ENCODE measurements around the gene DAD1.
"Not testable (repeated sequence)": the region's sequence is repeated elsewhere in the genome, so short reads cannot be mapped to it uniquely, and the experiment has no call there.

DAD1 gene

GRCh38 chr14:22552001-22552826, 36.8 kb downstream of the DAD1 start:
- DNase-seq (ENCODE audit: low read depth): no peak

- DNase-seq (ENCODE audit: low read depth): no peak
Measured at GRCh38 chr14:22551605-22551997, 37.4 kb downstream of the DAD1 start.

- DNase-seq (ENCODE audit: low read depth): peak; percentile 82
Measured at GRCh38 chr14:22549981-22550673, 38.9 kb downstream of the DAD1 start.

DNA sequence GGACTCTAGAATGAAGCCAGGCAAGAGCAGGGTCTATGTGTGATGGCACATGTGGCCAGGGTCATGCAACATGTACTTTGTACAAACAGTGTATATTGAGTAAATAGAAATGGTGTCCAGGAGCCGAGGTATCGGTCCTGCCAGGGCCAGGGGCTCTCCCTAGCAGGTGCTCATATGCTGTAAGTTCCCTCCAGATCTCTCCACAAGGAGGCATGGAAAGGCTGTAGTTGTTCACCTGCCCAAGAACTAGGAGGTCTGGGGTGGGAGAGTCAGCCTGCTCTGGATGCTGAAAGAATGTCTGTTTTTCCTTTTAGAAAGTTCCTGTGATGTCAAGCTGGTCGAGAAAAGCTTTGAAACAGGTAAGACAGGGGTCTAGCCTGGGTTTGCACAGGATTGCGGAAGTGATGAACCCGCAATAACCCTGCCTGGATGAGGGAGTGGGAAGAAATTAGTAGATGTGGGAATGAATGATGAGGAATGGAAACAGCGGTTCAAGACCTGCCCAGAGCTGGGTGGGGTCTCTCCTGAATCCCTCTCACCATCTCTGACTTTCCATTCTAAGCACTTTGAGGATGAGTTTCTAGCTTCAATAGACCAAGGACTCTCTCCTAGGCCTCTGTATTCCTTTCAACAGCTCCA, 39.6 kb downstream of the DAD1 start:
- DNase-seq (ENCODE audit: low read depth): no peak

DNA sequence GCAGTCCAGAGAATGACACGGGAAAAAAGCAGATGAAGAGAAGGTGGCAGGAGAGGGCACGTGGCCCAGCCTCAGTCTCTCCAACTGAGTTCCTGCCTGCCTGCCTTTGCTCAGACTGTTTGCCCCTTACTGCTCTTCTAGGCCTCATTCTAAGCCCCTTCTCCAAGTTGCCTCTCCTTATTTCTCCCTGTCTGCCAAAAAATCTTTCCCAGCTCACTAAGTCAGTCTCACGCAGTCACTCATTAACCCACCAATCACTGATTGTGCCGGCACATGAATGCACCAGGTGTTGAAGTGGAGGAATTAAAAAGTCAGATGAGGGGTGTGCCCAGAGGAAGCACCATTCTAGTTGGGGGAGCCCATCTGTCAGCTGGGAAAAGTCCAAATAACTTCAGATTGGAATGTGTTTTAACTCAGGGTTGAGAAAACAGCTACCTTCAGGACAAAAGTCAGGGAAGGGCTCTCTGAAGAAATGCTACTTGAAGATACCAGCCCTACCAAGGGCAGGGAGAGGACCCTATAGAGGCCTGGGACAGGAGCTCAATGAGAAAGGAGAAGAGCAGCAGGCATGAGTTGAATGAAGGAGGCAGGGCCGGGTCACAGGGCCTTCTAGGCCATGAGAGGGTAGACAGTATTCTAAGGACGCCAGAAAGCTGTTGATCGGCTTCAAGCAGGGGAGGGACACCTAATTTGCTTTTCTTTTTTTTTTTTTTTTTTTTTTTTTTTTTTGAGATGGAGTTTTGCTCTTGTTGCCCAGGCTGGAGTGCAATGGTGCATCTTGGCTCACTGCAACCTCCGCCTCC, 40.9 kb downstream of the DAD1 start:
- no peak for DNase-seq (ENCODE audit: low read depth)

DNA sequence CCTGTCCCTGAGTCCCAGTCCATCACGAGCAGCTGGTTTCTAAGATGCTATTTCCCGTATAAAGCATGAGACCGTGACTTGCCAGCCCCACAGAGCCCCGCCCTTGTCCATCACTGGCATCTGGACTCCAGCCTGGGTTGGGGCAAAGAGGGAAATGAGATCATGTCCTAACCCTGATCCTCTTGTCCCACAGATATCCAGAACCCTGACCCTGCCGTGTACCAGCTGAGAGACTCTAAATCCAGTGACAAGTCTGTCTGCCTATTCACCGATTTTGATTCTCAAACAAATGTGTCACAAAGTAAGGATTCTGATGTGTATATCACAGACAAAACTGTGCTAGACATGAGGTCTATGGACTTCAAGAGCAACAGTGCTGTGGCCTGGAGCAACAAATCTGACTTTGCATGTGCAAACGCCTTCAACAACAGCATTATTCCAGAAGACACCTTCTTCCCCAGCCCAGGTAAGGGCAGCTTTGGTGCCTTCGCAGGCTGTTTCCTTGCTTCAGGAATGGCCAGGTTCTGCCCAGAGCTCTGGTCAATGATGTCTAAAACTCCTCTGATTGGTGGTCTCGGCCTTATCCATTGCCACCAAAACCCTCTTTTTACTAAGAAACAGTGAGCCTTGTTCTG, 41.6 kb downstream of the DAD1 start:
- no peak for DNase-seq (ENCODE audit: low read depth)

DNA sequence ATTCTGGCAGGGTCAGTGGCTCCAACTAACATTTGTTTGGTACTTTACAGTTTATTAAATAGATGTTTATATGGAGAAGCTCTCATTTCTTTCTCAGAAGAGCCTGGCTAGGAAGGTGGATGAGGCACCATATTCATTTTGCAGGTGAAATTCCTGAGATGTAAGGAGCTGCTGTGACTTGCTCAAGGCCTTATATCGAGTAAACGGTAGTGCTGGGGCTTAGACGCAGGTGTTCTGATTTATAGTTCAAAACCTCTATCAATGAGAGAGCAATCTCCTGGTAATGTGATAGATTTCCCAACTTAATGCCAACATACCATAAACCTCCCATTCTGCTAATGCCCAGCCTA, 42.3 kb downstream of the DAD1 start:
- DNase-seq (ENCODE audit: low read depth): no peak

GRCh38 chr14:22545842-22546721, 42.9 kb downstream of the DAD1 start:
- peak; percentile 90 for DNase-seq (ENCODE audit: low read depth)

DNA sequence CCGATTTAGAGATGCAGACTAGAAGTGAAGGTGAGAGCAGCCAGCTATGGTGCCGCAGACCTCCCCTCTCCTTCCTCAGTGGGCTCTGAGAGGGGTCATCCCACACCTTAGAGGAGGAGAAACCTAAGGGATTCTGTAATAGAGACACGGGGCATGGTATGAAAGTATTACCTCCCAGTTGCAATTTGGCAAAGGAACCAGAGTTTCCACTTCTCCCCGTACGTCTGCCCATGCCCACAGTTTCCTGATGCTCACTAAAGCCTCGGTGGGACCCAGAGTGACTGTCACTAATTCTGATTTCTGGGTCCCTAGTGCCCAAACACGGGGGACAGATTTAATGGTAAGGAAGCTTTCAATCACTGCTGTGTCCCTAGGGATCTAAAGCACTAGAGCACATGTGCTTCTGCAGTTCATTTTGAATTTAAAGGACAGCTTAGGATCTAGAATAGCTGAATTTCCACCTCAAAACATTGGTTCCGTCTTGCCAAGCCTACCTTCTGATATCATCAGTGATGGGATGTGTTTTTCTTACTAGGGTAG, 44.1 kb downstream of the DAD1 start:
- no peak for DNase-seq (ENCODE audit: low read depth)

DNA sequence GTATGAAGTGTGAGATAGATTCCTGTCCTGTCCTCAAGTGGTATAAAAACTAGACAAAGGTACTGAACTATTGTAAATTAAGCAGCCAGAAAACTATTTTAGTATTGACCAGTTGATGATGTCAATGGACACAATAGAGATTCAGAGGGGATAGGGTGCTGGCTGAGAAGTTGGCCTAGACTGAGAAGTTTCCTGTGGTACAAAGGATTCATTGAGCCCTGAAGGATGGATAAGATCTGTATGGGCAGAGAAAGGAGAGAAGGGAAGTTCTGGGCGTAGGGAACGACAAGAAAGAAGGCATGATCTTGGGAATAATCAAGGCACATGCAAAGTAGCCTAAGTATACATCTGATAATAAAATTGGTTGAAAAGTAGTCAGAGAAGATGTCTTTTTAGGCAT, 44.6 kb downstream of the DAD1 start:
- no peak for DNase-seq (ENCODE audit: low read depth)

- not testable (repeated sequence) for DNase-seq (ENCODE audit: low read depth)
Measured at GRCh38 chr14:22543570-22544357, 45.3 kb downstream of the DAD1 start.

DNA sequence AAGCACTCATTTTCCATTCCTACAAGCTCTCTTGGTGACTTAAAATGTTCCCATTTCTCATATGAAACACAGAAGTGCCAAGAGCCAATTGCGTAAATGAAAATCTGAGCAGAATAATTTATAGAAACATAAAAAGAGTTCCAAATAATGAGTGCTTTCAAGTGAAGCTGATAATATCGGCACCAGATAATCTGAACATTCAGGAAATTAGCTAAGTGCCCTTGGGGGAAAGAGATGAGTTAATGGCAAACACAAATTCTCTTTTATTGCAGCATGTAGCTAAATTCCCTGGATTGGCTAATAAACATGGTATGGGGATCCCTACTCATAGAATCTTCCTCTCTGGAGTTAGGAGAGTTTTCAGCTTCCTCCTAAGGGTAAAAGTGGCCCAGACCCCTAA, 46.7 kb downstream of the DAD1 start:
- no peak for DNase-seq (ENCODE audit: low read depth)

DNA sequence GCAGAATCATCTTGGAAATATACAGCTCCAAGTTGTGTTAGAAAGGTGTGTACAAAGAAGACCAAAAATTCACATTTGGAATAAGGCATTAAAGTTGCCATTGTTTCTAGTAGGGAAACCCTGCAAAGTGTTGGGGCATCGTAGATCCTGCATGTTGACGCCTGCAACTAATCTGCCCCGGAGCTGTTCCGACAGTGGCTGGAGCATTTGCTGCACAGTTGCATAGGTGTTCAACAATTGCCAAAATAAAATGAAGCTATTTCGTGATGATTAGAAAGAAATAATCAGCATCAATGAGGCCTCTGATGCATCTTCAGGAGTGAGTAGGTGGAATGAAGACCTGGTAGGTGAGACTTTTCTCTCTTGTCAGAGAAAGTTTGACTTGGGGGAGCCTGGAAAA, 47.3 kb downstream of the DAD1 start:
- no peak for DNase-seq (ENCODE audit: low read depth)

DNA sequence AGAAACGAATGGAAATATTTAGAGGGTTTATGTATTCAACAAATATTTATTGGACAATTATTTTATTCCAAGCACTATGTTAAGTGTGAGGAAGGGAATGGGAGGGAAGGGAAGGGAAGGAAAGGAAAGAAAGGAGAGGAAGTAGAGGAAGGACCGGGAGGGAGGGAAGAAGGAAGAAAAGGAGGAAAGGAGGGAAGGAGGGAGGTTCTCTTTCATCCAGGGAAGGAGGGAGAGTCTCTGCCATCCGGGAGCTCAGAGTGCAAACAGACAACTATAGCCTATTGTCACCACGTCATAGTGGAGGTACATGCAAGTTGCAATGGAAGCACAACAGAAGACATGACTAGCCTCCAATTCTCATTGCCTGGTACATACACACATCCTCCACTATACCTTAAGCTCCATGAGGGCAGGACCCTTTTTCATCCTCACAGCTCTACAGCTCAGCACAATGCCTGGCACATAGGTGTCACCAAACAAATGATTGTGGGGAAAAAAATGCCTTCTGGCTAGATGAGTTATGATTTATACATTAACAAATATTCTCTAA, 48.1 kb downstream of the DAD1 start:
- no peak for DNase-seq (ENCODE audit: low read depth)

DNA sequence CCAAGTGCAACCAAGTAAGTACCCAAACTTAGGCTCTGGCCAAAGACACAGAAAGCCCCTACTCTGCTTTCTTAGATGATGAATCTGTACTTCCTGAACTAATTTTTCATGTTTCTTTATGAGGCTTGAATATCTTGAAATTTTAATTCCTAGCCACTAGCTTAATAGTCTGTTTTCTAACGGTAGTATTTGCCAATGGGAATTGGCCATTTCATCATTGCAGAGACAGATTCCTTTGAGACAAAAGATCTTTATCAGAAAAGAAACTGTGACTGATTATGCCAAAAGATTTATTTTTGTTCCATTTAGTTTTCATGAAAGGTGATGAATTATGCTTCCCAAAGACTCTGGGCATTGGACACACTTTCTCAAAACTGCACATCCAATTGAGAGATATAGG, 48.7 kb downstream of the DAD1 start:
- DNase-seq (ENCODE audit: low read depth): no peak

GRCh38 chr14:22539831-22540230, 49.2 kb downstream of the DAD1 start:
- no peak for DNase-seq (ENCODE audit: low read depth)

GRCh38 chr14:22538671-22539228, 50.3 kb downstream of the DAD1 start:
- peak; percentile 25 for DNase-seq (ENCODE audit: low read depth)

DNA sequence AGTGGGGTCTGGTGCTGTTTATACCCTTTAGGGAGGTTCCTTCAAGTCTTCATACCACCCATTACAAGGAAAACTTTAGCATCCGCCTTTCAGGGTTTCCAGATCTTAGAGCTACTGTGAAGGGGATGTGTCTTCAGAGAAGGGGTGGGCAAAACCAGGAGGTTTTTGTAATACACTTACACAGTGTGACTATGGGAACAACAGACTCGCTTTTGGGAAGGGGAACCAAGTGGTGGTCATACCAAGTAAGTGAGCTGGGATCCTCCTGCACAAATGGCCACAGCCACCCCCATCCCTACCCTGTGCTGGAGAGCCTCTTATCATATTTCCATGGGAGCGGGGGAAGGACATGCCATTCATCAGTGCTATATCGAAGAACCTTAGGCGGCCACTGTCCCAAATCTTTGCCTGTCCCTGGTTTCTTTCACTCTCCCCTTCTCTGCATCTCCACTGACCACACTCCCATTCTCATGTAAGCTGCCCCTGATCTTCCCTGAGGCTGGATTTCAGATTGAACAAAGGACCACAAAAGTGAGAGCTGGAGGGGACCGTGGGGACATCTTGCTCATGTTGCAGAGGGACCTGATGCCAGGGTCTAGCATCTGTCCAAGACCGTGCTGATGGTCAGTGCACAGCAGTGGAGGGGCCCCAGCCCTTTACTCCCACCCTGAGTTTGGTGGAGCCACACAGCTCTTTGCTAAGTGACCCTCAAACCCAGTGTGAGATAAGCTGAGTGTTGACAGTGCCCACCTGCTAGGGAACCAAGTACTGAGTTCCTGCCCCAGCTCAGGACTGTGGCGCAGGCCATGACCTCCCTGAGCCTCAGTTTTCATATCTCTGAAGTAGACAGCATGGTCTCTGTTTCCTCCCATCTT, 51.4 kb downstream of the DAD1 start:
- DNase-seq (ENCODE audit: low read depth): no peak

Data from iris pigment epithelial cell (primary cell).